M059J (cell line): ENCODE results near the gene OR2Y1. TPM values are rescaled to one million over a fixed set of nuclear protein-coding genes. Genes with fewer than 3 reads are reported as not detected.
"Not testable (repeated sequence)": the region's sequence is repeated elsewhere in the genome, so short reads cannot be mapped to it uniquely, and the experiment has no call there.

Source experiments
- DNase-seq: peaks from one replicate; pipeline ENCODE4 v3.0.0-alpha.2; 2012; ENCODE audit warnings: low read depth
- total RNA-seq: library from RNA; depleted of rRNA; stranded (reverse); fragments of >200 nt; shearing (Covaris generic); gene quantifications from 2 replicates; pipeline ENCODE4 v1.2.3, GENCODE V29; 2014; rRNA removed

OR2Y1 gene
- total RNA-seq, 1 experiment from 2014 or later: not detected

DNA sequence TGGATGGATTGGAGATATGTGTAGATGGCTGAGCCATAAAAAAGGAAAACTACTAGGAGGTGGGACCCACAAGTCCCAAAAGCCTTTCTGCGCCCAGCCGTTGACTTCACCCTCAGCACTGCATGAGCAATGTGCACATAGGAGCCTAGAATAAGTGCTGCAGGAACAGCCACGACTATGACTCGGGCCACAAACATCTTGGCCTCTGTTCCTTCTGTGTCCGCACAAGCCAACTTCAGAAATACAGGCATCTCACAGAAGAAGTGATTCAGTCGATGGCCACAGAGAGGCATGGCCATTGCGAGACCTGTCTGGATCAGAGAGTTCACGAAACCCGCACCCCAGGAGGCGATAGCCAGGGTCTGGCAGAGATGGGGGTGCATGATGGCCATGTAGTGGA lies 587 bp downstream of the OR2Y1 start:
- DNase-seq: no peak

DNA sequence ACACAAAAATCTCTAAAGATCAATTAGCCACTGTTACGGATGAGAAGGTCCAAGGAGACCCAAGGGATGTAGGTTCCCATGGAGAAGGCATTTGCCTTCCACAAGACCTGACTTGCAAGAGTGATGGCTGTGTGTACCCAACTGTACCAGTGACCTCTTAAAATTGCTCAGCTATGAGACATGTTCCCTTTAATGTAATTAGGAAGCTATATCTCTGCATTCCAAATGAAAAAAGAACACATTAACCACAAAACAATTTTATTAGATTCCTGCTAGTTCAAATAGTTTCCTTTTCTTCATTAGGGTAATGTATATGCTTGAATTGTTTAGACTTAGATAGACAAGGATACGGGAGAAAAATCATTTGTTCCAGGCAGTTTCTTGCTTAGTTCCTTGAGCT lies 3.3 kb downstream of the OR2Y1 start:
- DNase-seq: no peak

DNA sequence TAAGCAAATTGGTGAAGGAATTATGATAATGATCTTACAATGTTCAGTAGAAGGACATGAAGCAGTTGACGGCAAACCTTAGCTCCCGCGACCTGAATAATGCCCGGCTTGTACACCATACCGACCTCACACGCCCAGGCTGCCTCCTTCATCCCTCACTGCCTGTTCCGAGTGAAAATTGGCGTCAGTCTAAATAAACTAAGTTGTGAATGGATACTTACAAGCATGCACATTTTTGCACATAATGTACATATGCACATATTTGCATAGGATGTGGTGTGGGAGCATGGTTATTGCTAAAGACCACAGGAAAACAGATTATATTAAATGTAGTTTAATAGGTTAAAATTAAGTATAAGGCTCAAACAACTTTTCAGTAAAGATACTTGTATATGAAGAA lies 14.9 kb downstream of the OR2Y1 start:
- DNase-seq: no peak

DNA sequence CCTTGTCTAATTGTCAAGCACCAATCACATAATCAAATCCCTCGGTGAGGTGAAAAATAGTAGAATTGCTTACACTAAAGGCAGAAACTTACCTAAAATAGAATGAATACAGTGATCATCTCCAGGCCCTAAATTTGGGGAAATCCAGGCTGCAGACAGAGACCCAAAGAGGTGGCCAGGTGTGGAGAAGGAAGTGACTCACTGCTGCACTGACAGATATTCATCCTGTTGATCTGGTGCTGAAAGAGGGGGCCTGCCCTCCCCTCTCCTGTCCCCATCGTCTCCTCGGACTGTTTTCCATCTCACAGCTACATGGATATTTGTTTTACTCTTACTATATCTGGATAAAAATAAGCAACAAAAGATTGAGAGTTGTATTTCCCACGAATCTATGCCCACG lies 15.9 kb downstream of the OR2Y1 start:
- DNase-seq: no peak

DNA sequence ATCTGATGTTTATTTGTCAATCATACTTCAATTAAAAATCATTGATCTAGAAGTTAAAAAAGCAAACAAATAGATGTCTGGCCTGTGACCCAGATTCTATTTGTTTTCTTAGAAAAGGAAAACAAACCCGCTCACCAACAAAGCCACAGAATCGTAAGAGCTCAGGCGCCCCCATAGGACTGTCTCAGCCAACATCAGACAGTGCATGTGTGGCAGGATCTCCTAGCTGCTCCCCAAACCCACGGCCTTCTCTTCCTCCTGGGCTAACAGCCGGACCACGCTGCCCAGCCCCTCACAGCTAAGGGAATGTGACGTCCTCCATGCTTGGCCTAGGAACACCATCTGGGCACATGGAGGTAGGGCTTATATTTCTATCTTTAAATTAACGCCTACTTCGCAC lies 19.4 kb downstream of the OR2Y1 start:
- DNase-seq: no peak

DNA sequence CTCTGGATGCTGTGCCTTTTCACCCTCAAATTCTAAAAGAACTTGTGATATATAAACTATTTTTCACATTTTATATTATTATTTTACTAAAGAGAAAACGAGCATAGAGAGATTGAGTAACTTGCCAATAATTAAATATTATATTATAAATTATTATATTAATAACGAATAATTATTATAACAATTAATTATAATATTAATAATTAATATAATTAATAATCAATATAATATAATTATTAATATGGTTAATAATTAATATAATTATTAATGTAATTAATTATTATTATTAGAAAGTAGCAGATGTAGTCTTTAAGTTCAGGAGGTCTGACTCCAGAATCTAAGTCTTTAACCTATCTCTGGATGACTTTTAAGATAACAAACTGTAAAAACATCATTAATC lies 20.1 kb downstream of the OR2Y1 start:
- DNase-seq: no peak

DNA sequence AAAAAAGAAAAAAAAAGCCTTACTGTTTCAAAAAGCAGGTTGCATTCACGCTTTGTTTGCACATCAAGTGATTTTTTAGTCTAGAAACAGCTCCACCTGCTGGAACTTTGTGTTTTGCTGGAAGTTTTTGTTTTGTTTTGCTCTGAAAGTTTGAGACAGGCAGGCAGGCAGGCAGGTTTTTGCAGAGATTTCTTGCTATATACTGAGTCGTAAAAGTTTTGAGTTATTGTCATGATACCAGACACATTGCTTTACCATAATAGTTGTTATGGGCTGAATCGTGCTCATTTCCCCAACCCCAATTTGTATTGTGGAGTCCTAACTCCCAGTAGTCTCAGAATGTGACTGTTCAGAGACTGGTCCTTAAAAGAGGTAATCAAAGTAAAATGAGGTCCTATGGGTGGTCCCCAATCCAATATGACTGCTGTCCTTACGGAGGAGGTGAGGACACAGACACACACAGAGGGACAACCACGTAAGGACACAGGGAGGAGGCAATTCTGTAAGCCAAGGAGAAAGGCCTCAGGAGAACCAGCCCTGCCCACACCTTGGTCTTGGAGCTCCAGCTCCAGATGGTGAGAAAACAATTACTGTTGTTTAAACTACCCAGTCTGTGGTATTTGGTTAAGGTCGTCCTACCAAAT lies 20.9 kb downstream of the OR2Y1 start:
- peak; percentile 42 for DNase-seq

DNA sequence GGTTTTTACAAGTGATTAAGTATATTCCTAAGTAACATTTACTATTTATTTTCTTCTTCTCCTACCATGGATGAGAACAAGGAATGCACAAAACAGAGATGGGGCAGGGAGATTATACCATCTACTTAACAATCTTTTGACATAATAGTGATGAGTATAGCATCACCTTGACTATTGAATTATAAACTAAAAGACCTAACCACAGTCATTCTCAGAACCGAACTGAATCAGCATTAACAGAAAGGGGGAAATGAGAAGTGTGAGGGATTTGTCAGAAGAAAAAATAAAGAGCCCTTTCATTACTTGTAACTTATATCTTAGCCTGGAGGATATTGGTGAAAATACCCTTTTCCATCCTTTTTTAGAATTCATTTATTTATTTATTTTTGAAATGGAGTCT lies 21.9 kb downstream of the OR2Y1 start:
- DNase-seq: no peak

DNA sequence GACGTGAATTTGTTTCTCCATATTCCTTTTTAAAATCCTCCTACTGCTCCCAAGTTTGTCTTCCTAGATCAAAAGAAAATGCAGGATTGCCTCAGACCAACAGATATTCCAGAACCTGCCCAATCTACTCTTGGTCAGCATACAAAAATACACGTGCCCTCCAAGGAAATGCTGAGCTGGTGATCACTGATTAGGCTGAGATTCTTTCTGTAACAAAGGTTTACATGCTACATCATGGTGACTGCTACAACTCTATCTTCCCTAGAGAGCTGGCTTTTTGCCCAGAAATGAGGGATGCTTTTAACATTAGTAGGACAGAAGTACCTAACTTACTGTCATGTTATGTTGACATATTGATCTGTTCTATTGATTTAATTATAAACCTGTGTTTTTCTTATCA lies 35.5 kb downstream of the OR2Y1 start:
- DNase-seq: peak; percentile 42

DNA sequence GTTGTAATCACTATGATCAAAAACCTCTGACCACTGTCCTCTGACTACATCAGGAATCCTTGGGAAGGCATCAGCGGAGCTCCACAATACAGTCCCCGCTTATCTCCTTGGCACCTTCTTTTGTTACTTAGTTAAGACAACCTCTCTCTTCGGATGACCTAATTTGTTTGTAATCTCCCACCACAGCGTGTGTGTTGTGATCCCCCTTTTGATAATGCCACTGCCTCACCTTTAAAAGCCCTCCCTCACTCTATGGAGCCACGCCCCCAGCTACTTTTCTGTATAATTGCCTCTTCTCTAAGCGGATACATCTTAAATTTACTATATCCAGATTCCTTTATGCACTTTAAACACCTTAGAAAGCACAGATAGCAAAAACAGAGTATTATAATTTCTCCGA lies 35.9 kb downstream of the OR2Y1 start:
- no peak for DNase-seq

DNA sequence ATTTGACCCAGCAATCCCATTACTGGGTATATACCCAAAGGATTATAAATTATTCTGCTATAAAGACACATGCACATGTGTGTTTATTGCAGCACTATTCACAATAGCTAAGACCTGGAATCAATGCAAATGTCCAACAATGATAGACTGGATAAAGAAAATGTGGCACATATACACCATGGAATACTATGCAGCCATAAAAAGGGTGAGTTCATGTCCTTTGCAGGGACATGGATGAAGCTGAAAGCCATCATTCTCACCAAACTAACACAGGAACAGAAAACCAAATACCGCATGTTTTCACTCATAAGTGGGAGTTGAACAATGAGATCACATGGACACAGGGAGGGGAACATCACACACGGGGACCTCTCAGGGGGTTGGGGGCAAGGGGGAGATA lies 36.5 kb downstream of the OR2Y1 start:
- not testable (repeated sequence) for DNase-seq

DNA sequence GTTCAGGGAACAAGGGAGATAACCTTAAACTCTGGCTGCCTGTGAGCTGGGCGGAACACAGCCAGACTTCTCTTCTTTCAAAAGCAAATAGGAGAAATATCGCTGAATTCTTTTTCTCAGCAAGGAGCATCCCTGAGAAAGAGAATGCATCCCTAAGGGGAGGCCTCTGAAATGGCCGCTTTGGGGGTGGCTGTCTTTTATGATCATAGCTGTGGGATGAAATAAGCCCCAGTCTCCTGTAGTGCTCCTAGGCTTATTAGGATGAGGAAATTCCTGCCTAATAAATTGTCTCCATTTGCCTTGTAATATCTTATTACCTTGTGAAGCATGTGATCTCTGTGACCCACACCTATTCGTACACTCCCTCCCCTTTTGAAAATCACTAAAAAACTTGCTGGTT lies 39.4 kb downstream of the OR2Y1 start:
- not testable (repeated sequence) for DNase-seq

DNA sequence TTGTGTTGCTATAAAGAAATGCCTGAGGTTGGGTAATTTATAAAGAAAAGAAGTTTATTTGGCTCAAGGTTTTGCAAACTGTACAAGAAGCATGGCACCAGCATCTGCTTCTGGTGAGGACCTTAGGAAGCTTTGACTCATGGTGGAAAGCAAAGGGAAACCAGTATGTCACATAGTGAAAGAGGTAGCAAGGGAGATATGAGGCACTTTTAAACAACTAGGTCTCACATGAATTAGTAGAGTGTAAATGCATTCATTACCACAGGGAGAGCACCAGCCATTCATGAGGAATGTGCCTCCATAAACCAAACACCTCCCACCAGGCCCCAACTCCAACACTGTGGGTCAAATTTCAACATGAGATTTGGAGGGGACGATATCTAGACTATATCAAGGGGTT lies 40.8 kb downstream of the OR2Y1 start:
- DNase-seq: no peak

DNA sequence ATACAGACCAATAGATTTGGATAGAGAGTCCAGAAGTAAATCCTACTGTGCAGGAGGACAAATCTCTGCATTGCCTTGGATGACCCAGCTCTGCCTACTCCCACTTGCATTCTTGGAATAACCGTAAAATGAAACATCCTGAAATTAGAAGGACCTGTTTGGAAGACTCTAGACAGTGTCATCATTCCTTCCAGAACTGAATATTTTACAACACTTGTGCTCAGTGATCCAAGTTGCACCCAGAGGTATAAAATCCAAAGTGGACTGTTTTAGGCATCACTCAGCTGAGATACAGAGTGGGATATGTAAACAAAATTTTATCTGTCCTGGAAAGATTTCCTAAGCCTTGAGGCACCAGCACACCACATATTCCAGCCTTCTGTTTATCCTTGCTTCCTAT lies 43.7 kb downstream of the OR2Y1 start:
- no peak for DNase-seq

DNA sequence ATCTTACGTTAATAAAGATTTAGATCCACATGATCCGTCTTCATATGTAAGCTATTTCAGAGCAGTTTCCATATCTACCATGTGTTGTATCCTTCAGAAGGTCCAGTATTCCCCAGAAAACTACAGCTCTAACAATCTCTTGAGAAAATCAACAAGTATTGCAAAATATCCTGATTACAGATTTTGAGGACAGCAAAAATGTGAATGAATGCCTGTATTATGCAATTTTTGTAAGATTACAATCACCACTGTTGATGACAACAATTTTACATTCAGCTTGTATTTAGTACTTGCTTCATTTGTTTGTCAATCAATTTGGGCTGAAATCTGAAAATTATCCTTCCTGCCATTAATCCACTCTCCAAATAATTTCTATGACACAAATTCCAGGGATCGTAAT lies 47.4 kb downstream of the OR2Y1 start:
- DNase-seq: no peak

DNA sequence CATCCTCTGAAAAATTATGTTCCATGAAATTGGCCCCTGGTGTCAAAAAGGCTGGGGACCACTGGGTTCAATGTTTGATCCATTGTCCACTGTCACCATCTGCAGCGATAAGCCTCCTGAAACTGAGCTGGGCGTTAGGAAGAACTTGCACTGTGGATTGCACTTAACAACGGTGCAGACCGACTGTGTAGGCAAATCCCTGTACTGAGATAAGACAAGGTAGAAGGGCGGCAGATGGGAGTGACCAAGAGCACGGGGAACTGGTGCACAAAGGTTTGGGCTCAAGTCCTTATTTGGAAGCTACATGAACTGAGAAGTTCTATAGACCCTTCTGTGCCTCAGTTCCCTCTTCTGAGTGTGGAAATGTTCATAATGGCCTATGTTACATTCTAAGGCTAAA lies 48.8 kb downstream of the OR2Y1 start:
- no peak for DNase-seq

DNA sequence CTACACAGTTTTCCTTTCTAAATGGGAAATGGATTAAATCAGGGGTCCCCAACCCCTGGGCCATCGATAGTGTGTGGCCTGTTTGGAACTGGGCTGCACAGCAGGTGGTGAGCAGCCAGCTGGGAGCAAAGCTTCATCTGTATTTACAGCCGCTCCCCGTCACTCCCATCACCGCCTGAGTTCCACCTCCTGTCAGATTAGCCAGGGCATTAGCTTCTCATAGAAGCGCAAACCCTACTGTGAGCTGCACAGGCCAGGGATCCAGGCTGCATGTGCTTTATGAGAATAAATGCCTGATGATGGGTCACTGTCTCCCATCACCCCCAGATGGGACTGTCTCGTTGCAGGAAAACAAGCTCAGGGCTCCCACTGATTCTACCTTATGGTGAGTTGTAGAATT lies 49.3 kb downstream of the OR2Y1 start:
- no peak for DNase-seq

DNA sequence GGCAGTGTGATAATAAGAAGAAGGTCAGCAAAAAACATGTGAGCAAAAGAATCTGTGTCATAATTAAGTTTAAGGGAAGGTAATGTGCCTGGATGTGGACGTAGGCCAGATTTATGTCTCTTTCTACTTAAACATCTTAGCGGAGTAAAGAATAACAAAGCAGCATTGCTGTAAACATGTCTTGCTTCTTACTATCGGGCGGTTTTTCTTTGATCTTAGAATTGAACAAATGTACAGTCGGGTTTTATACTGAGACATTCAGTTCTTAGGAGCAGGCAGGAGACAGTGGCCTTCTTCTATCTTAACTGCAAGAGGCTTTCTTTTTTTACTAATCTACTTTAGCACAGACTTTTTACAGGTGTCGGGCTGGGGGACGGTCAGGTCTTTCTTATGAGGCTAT lies 50.1 kb downstream of the OR2Y1 start:
- DNase-seq: no peak

Other genes starting within 250 kb of the OR2Y1 start
- 14.9 and 22.2 TPM in 2 replicates for gene CNOT6, start 245.7 kb downstream of the OR2Y1 start, total RNA-seq
- gene SCGB3A1, start 148.6 kb downstream of the OR2Y1 start, total RNA-seq: not detected in 2 replicates
- gene FLT4, start 90.5 kb downstream of the OR2Y1 start, total RNA-seq: not detected in 2 replicates
- gene MGAT1, start 62.7 kb upstream of the OR2Y1 start, total RNA-seq: 66.3 and 107 TPM in 2 replicates
- 8.4 and 16.9 TPM in 2 replicates for gene ZFP62, start 121.2 kb upstream of the OR2Y1 start, total RNA-seq
- gene BTNL8, start 159.1 kb upstream of the OR2Y1 start, total RNA-seq: not detected in 2 replicates
- not detected in 2 replicates for gene BTNL3, start 248.8 kb upstream of the OR2Y1 start, total RNA-seq